NCI-H2171 (cell line): ENCODE measurements around the gene MAP2K3.

Experiments used
- DNase-seq: peaks from one replicate; lab custom pipeline; 2025; lab: John Stamatoyannopoulos, UW

Gene MAP2K3

GRCh38 chr17:21252796-21253645 lies 31.5 kb upstream of the MAP2K3 start, which contains the start of gene NATD1:
Gene NATD1, minus strand, starts transcription at chr17:21253410. Its CDS starts 146 bp downstream, at chr17:21253264.
- DNase-seq: peak; percentile 78

GRCh38 chr17:21253646-21254441 lies 30.7 kb upstream of the MAP2K3 start:
- no peak for DNase-seq

GRCh38 chr17:21258593-21258992 lies 25.9 kb upstream of the MAP2K3 start:
- DNase-seq: no peak

- DNase-seq: no peak
These were observed 22.1 kb upstream of the MAP2K3 start for GRCh38 chr17:21262259-21262993.

GRCh38 chr17:21263376-21263775 lies 21.1 kb upstream of the MAP2K3 start:
- DNase-seq: no peak

GRCh38 chr17:21268596-21269188 lies 15.8 kb upstream of the MAP2K3 start:
- DNase-seq: no peak

GRCh38 chr17:21269394-21269793 lies 15.1 kb upstream of the MAP2K3 start:
- DNase-seq: no peak

GRCh38 chr17:21271454-21272183 lies 12.9 kb upstream of the MAP2K3 start:
- no peak for DNase-seq

GRCh38 chr17:21272250-21272649 lies 12.3 kb upstream of the MAP2K3 start:
- DNase-seq: no peak

- DNase-seq: no peak
These were observed 11.4 kb upstream of the MAP2K3 start for GRCh38 chr17:21272881-21273792.

- no peak for DNase-seq
These were observed 9.4 kb upstream of the MAP2K3 start for GRCh38 chr17:21275047-21275578.

GRCh38 chr17:21275579-21276263 lies 8.8 kb upstream of the MAP2K3 start:
- DNase-seq: peak; percentile 78

GRCh38 chr17:21276264-21276588 lies 8.3 kb upstream of the MAP2K3 start:
- DNase-seq: no peak

GRCh38 chr17:21277332-21277731 lies 7.2 kb upstream of the MAP2K3 start:
- DNase-seq: no peak

- no peak for DNase-seq
These were observed 5.9 kb upstream of the MAP2K3 start for GRCh38 chr17:21278450-21279197.

GRCh38 chr17:21279198-21279535 lies 5.3 kb upstream of the MAP2K3 start:
- no peak for DNase-seq

GRCh38 chr17:21279582-21279981 lies 4.9 kb upstream of the MAP2K3 start:
- no peak for DNase-seq

- DNase-seq: peak; percentile 57
These were observed 4.4 kb upstream of the MAP2K3 start for GRCh38 chr17:21280081-21280518.

GRCh38 chr17:21282231-21282630 lies 2.3 kb upstream of the MAP2K3 start:
- DNase-seq: no peak
